22Rv1 (cell line): Measurements from ENCODE around the gene TMEM151A.

ENCODE experiments used
- H3K27ac ChIP-seq: fragments of 450-650 bp; 2 replicates; pipeline ENCODE4 v1.5.1; 2017
- CTCF ChIP-seq: fragments of 450-650 bp; IDR thresholded peaks from 2 replicates; pipeline ENCODE4 v1.5.1; 2017; ENCODE audit warnings: mild to moderate bottlenecking
- ZFX ChIP-seq: fragments of 450-650 bp; IDR thresholded peaks from 2 replicates; pipeline ENCODE4 v1.6.1; 2017; ENCODE audit warnings: antibody characterized with exemption, borderline replicate concordance

The TMEM151A gene

GRCh38 chr11:66344550-66345315, 53.0 kb downstream of the TMEM151A start, which contains the start of gene BRMS1:
Gene BRMS1 (minus strand): TSS chr11:66345104. CDS start chr11:66342234, 2,870 bp downstream.
- H3K27ac ChIP-seq = peak within 1 kb of the TSS; percentile 97
- no peak for TF ChIP-seq ZFX
- peak; percentile 21; the same call in 1 of the 2 replicates for TF ChIP-seq CTCF

- TF ChIP-seq CTCF (no peak), ZFX (no peak)
- peak overlapping the region; percentile 97 for H3K27ac ChIP-seq
Observed at GRCh38 chr11:66345316-66345649, 53.6 kb downstream of the TMEM151A start.
